GM19193 (cell line): Measurements from ENCODE around the gene FHL3.

Experiments used
- POLR2A ChIP-seq: IDR thresholded peaks from 4 replicates; pipeline ENCODE4 v1.6.1; 2011; ENCODE audit not compliant: insufficient read depth, insufficient read length; ENCODE audit errors: extremely low read depth

The FHL3 gene, protein sequence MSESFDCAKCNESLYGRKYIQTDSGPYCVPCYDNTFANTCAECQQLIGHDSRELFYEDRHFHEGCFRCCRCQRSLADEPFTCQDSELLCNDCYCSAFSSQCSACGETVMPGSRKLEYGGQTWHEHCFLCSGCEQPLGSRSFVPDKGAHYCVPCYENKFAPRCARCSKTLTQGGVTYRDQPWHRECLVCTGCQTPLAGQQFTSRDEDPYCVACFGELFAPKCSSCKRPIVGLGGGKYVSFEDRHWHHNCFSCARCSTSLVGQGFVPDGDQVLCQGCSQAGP

DNA sequence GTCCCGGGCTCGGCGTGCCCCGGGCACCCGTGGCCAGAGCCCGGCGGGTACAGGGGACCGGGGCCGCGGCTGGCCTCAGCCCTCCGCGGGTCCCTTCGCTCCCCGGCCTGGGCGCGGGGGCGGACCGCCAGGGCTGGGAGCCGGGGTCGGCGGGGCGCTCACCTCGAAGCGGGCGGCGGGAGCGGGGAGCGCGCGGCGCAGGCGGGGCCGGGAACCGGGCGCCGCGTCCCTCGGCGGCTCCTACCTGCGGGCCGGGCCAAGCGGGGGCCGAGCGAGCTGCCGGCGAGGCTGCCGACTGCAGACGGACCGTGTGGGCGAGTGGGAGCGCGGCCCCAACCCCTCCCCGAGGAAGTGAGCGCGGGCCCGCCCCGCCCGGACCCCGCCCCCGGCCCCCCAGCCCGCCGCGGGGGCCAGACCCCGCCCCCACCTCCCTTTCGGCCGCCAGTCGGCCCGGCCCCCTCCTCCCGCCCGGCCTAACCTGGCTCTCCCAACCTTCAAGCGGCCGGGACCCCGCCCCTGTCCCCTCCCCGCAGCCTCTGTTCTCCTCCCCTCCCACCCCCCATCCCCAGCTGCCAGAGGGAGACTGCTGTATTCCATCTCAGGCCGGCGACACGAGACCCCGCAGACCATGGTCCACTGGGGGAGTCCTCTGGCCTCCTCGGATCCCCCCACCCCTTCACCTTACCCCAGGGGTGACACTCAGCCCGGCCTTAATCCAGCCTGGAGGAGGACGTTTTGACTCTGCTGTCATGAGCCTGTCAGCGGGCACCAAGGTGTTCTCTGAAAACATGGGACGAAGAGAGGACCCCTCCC lies at the start of gene FHL3:
Gene FHL3 (minus strand): TSS at position 320 of the 813 bp plus-strand sequence. CDS start 6,102 bp downstream, outside the sequence.
- peak; percentile 67 for TF ChIP-seq POLR2A

DNA sequence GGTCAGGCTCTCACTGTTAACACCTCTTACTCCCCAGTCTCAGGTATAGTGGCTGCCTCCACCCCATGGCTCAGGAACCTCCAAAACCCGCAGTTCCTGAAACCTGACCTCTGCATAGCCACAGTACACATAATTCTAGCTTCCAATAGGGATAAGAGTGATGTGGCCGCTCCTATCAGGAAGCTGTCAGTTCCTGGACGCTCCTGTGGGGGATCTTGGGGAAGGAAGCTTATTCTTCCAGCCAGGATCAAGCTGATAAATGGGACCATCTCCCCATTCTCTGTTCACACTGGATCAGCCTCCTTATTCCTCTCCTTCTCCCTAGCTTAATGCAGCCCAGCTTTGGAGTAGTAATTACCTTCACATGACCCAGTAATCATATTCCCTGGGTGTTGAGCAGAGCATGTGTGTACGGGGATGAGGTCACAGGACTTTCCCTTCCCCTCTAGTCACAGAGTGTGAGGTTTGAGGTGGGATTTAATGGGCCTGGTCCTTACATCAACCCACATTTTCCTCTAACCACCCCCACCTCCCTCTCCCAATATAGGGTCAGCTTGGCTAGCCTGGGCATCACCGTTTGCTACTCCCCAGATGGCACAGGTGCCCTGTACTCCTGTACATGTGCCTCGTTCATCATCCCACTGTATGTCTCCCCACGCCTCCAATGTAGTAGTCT lies 48.2 kb upstream of the FHL3 start:
- no peak for TF ChIP-seq POLR2A

GRCh38 chr1:38052750-38053415 lies 47.6 kb upstream of the FHL3 start:
- TF ChIP-seq POLR2A, result peak; percentile 60

GRCh38 chr1:38051079-38051543 lies 45.8 kb upstream of the FHL3 start:
- no peak for TF ChIP-seq POLR2A

- TF ChIP-seq POLR2A, result no peak
These were observed 45.2 kb upstream of the FHL3 start for GRCh38 chr1:38050397-38051078.

DNA sequence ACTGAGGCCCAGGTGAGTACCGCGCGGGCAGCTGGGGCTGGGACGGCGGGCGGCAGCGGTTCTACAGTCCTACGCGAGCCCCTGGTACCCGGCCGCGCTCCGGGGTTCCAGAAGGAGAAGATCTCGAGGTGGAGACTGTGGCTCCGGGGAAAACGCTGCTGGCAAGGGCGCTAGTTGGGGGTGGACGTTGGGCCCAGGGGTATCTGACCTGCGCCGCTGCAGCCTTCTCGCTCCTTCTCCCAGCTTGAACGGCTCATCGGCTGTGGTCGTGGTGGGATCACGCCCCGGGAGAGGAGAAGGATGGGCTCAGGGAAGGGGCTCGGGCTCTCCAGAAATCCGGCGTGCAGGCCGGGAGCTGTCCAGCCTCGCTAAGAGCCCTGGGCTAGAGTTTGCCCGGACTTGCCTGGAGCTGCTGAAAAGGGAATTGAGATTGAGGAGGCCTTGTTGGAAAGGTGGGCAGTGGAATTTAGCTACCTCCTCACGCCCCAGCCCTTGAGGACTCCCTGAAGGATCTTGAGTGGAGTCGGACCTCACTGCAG lies 42.4 kb upstream of the FHL3 start:
- no peak for TF ChIP-seq POLR2A

GRCh38 chr1:38046884-38047602 lies 41.7 kb upstream of the FHL3 start:
- TF ChIP-seq POLR2A, result no peak

DNA sequence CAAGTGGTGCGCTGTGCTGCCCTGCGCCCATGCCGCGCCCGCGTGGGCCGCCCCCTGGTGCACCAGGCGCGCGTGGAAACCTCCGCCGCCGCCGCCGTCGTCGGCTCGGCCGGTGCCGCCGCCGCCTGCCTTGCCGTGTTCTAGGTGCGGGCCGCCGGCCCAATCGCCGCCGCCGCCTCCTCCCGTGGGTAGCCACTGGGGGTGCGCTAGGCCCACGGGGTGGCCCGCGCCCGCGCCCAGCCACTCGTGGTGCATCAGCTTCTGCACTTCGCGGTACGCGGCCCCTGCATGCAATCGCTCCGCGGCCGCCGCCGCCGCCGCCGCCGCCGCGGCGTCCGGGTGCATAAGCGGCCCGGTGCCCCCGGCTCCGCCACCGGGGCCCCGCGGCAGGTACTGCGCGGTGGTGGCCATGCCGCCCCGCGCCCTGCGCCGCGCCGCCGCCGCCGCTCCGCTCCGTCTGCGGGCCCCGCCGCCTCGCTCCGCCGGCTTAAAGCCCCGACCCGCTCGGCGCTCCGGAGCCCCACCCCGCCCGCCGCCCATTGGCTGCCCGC lies 41.1 kb upstream of the FHL3 start, which contains the start of gene POU3F1:
Gene POU3F1 (minus strand): TSS at position 461 of the 551 bp plus-strand sequence. CDS start 50 bp downstream, at position 411.
- TF ChIP-seq POLR2A, result peak; percentile 57

- no peak for TF ChIP-seq POLR2A
These were observed 40.4 kb upstream of the FHL3 start for GRCh38 chr1:38045401-38046332.

GRCh38 chr1:38044221-38045215 lies 39.2 kb upstream of the FHL3 start:
- no peak for TF ChIP-seq POLR2A

DNA sequence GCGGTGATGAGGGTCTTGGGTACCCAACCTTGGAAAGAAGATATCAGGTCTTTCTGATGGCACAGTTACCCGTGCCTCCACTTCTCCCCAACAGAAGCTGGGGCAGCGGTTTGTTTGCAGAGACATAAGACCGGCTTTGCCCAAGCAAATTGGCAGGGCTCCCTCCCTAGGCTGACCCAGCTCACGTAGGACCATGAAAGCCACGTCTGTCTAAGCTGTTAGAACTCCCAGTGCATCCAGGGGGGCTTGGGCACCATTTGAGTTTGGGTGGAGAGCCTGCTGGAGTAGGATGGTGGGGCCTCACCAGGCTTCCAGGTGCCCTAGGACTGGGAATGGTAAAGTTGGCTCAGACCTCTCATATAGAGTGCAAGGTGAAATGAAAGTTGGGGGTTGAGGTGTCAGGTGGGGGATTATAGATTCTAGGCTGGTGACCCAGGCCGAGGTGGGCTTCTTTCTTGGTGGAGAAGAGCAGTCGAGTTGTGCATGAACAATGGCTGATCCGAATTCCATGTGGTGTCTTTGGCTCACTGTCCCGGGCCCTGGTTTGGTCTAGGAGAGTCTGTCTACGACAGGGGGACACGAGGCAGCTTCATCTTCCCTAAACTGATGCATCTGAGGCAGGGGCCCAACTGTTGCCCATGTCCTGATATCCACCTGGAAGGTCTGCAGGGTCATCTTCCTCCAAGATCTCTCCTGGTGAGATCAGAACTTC lies 37.9 kb upstream of the FHL3 start:
- no peak for TF ChIP-seq POLR2A
